Activated naive CD8-positive, alpha-beta T cell treated with anti-CD3 and anti-CD28 coated beads, Interleukin-2, amount 50 U/mL, for 24 hours (primary cell): ENCODE measurements around the gene H2AZ2.
"Not testable (repeated sequence)": the region's sequence is repeated elsewhere in the genome, so short reads cannot be mapped to it uniquely, and the experiment has no call there.

Experiments
- ATAC-seq: fragments of 150-1000 bp; cut with Tn5 transposase; one replicate; pipeline ENCODE4 v1.10.0; 2021
- DNase-seq: peaks from one replicate; pipeline ENCODE4 v3.0.0; 2021
- H3K27ac Mint-ChIP-seq: one replicate; pipeline ENCODE4 v1.8.0; 2021; ENCODE audit warnings: mild to moderate bottlenecking, mixed read lengths
- H3K27me3 Mint-ChIP-seq: one replicate; pipeline ENCODE4 v1.8.0; 2021; ENCODE audit warnings: mixed read lengths
- H3K36me3 Mint-ChIP-seq: one replicate; pipeline ENCODE4 v1.8.0; 2021; ENCODE audit warnings: low read depth, mixed read lengths
- H3K4me1 Mint-ChIP-seq: one replicate; pipeline ENCODE4 v1.8.0; 2021; ENCODE audit warnings: mixed read lengths
- H3K4me3 Mint-ChIP-seq: one replicate; pipeline ENCODE4 v1.8.0; 2021; ENCODE audit warnings: mild to moderate bottlenecking, moderate library complexity, mixed read lengths
- H3K9me3 Mint-ChIP-seq: one replicate; pipeline ENCODE4 v1.8.0; 2021; ENCODE audit warnings: mixed read lengths

The H2AZ2 gene

DNA sequence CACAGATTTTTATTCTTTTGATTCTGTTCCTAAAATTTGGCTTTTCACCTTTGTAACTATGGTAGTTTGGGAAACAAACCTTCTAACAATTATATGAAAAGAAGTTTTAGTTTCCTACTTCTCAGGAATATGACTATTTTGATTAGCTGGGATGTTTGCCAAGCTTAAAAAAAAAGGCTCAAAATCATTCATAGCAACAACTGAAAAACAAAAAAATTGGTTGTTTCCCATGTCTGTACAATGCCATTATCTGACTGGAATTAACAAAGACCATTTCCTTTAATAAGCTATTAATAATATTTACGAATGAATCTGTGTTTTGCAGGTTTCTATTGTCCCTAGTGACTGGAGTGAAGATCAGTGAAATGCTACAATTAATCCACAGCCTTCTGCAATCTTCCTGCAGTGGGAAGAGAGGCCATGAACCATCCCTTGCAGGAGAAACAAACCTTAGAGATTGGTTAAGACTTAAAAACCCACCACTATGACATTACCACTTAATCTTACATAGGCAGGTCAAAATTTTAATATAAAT lies 33.2 kb upstream of the H2AZ2 start:
- no peak for ATAC-seq
- H3K9me3 Mint-ChIP-seq, result no peaks in the 10 kb centered on the region
- peak overlapping the region; percentile 71 for H3K27ac Mint-ChIP-seq
- H3K4me3 Mint-ChIP-seq, result peak overlapping the region; percentile 95
- no peaks in the 10 kb centered on the region for H3K27me3 Mint-ChIP-seq
- no peak for DNase-seq
- H3K36me3 Mint-ChIP-seq, result peaks cover 59% of the 10 kb centered on the region
- peaks cover 63% of the 10 kb centered on the region for H3K4me1 Mint-ChIP-seq

DNA sequence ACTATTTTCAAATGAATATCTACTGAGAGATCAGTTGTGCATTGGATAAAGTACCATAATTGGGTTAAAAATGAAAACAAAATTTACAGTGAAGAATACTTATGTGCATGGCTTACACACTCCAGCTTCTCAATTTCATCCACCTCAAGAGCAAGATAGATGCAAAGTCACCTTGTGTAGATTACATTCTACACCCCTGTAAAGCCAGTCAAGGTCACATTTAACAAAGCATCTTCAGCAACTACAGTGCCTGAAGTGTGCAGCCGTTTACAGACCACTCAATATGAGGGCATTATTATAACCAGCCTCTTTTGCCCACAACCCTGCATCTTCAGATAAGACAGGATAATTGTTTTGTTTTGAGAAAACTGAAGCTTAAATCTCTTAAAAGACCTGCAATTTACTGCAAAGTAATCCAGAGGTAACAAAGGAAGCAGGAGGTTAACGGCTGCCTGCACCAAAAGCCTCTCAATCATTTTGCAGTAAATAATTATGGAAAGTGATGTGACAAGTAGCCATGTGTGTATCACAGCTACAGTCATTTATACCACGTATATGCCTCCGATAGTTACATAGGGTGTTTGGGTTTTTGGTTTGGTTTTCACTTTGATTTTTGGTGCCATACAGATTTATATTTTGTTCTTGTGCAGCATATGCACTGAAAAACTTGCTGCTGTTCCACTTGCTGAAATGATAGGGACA lies 32.6 kb upstream of the H2AZ2 start:
- Mint-ChIP-seq H3K4me1 (peaks cover 61% of the 10 kb centered on the region), H3K36me3 (peaks cover 59% of the 10 kb centered on the region), H3K27ac (peak overlapping the region; percentile 12)

DNA sequence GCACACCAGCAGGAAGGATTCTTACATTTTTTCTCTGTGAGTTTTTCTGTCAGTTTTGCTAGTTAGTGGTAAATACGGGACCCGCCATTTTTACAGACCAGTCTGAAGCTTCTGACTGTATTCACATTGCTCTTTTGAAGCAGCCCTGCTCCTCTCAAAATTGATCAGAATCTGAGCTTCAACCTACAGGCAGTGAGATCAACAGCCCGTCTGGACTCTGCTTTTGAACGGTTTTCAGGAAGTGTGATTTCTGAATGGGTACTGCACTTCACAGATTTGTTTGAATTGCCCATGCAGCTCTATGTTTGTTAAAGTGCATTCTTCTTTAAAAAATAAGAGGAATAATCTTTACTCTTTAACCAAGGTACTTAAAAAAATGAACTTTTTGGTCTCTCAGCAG lies 28.5 kb upstream of the H2AZ2 start:
- Mint-ChIP-seq H3K36me3 (peaks cover 34% of the 10 kb centered on the region), H3K27ac (no peak overlapping the region), H3K4me1 (peaks cover 33% of the 10 kb centered on the region), H3K9me3 (no peaks in the 10 kb centered on the region), H3K27me3 (no peaks in the 10 kb centered on the region), H3K4me3 (no peak overlapping the region)
- no peak for ATAC-seq
- DNase-seq, result no peak

More for the DNA sequence above, 32.6 kb upstream of the H2AZ2 start:
- Mint-ChIP-seq H3K4me3 (peak overlapping the region; percentile 95), H3K9me3 (no peaks in the 10 kb centered on the region), H3K27me3 (no peaks in the 10 kb centered on the region)
- ATAC-seq (no peak), DNase-seq (no peak)

DNA sequence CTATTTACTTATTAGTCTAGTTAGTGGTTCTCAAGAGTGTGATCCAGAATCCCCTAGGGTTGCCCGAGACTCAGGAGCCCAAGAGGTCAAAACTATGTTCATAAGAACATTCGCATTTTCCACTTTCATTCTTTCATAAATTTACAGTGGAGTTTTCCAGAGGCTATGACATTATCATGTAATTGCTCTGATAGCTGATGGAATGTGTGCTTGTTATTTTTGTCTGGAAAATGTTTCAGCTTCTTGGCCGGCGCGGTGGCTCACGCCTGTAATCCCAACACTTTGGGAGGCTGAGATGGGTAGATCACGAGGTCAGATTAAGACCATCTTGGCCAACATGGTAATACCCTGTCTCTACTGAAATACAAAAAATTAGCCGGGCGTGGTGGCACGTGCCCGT lies 27.4 kb upstream of the H2AZ2 start:
- Mint-ChIP-seq H3K27me3 (no peaks in the 10 kb centered on the region), H3K4me3 (no peak overlapping the region), H3K9me3 (no peaks in the 10 kb centered on the region), H3K27ac (no peak overlapping the region), H3K36me3 (peaks cover 23% of the 10 kb centered on the region), H3K4me1 (peaks cover 22% of the 10 kb centered on the region)
- ATAC-seq (no peak), DNase-seq (no peak)

DNA sequence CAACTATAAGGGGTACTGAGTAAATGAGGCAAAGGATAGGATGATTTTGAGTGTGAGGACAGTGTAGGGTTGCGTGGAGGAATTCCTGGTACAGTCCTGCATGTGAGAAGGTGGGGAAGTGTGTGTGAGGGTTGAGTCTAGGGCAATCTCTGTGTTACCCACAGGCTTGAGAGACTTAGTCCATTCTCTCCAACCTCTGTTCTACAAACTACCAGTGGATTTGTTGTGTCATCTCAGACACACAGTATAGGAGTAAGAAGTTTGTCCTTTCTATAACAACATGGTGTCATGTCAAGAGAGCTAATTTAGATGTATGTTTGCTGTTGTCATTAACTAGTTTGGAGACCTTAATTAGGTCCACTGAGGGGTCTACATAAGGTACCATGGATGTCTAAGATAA lies 24.9 kb upstream of the H2AZ2 start:
- Mint-ChIP-seq H3K27me3 (no peaks in the 10 kb centered on the region), H3K4me1 (peaks cover 10% of the 10 kb centered on the region), H3K9me3 (no peaks in the 10 kb centered on the region), H3K36me3 (peaks cover 8% of the 10 kb centered on the region), H3K4me3 (no peak overlapping the region), H3K27ac (no peak overlapping the region)
- ATAC-seq (no peak), DNase-seq (no peak)

DNA sequence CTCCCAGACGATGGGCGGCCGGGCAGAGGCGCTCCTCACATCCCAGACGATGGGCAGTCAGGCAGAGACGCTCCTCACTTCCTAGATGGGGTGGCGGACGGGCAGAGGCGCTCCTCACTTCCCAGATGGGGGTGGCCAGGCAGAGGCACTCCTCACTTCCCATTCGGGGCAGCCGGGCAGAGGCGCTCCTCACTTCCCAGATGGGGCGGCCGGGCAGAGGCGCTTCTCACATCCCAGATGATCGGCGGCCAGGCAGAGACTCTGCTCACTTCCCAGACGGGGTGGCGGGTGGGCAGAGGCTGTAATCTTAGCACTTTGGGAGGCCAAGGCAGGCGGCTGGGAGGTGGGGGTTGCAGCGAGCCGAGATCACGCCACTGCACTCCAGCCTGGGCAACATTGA lies 24.0 kb upstream of the H2AZ2 start:
- not testable (repeated sequence) for H3K27me3 Mint-ChIP-seq

DNA sequence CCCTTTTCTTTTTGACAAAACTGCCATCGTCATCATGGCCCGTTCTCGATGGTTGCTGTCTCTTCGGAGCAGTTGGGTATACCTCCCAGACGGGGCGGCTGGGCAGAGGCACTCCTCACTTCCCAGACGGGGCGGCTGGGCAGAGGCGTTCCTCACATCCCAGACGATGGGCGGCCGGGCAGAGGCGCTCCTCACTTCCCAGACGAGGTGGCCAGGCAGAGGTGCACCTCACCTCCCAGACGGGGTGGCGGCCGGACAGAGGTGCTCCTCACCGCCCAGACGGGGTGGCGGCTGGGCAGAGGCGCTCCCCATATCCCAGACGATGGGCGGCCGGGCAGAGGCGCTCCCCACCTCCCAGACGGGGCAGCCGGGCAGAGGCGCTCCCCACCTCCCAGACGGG lies 22.9 kb upstream of the H2AZ2 start:
- H3K9me3 Mint-ChIP-seq, H3K27me3 Mint-ChIP-seq: not testable (repeated sequence)
- peaks cover 10% of the 10 kb centered on the region for H3K4me1 Mint-ChIP-seq

More for the DNA sequence above, 24.0 kb upstream of the H2AZ2 start:
- H3K36me3 Mint-ChIP-seq, H3K27ac Mint-ChIP-seq, H3K9me3 Mint-ChIP-seq, ATAC-seq, H3K4me3 Mint-ChIP-seq, DNase-seq: not testable (repeated sequence)
- peaks cover 14% of the 10 kb centered on the region for H3K4me1 Mint-ChIP-seq

DNA sequence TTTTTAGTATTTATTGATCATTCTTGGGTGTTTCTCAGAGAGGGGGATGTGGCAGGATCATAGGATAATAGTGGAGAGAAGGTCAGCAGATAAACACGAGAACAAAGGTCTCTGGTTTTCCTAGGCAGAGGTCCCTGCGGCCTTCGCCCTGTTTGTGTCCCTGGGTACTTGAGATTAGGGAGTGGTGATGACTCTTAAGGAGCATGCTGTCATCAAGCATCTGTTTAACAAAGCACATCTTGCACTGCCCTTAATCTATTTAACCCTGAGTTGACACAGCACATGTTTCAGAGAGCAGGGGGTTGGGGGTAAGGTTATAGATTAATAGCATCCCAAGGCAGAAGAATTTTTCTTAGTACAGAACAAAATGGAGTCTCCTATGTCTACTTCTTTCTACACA lies 22.4 kb upstream of the H2AZ2 start:
- not testable (repeated sequence) for H3K4me3 Mint-ChIP-seq, DNase-seq, ATAC-seq, H3K27ac Mint-ChIP-seq, H3K9me3 Mint-ChIP-seq, H3K27me3 Mint-ChIP-seq, H3K36me3 Mint-ChIP-seq, H3K4me1 Mint-ChIP-seq

More for the DNA sequence above, 22.9 kb upstream of the H2AZ2 start:
- H3K27ac Mint-ChIP-seq, ATAC-seq, H3K36me3 Mint-ChIP-seq, H3K4me3 Mint-ChIP-seq, DNase-seq: not testable (repeated sequence)

DNA sequence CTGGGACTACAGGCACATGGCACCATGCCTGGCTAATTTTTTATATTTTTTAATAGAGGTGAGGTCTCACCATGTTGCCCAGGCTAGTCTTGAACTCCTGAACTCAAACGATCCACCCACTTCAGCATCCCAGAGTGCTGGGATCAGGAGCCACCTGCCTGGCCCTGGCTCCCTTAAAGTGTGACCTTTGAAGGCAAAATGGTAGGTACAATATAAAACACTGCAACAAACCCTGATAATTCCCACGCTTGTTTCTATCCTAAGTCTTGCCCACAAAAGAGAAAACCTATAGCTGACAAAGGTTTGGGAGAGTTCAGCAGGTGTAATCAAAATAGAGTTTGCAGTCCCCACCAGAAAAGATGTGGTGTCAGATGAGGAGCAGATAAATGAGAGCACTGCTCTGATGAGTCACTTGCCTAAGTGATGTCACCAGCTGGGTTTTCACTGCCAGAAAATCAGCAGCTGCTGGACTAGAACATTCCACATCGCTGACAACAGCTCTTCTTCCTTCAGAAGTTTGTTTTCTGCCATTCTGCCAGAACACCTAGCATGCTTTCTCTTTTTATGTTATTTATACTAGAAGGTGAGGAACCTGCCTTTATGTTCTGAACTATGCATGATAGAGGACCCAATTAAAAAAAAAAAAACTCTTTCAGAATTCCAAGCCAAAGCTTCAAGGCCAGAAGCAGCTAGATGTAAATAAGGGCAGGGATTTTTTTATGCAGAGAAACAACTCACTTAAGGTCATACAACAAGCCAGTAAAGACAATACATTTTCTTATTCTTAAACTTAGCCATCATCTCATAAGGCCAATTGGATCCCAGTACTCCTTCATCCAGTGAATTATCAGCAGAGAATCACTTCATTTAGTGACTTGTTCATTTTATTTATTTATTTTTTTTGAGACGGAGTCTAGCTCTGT lies 19.4 kb upstream of the H2AZ2 start:
- H3K4me1 Mint-ChIP-seq, result peaks cover 7% of the 10 kb centered on the region
- DNase-seq (no peak), ATAC-seq (peak; percentile 86)
- no peaks in the 10 kb centered on the region for H3K9me3 Mint-ChIP-seq
- no peaks in the 10 kb centered on the region for H3K36me3 Mint-ChIP-seq
- H3K27me3 Mint-ChIP-seq, result no peaks in the 10 kb centered on the region
- H3K4me3 Mint-ChIP-seq, result no peak overlapping the region
- H3K27ac Mint-ChIP-seq, result no peak overlapping the region

DNA sequence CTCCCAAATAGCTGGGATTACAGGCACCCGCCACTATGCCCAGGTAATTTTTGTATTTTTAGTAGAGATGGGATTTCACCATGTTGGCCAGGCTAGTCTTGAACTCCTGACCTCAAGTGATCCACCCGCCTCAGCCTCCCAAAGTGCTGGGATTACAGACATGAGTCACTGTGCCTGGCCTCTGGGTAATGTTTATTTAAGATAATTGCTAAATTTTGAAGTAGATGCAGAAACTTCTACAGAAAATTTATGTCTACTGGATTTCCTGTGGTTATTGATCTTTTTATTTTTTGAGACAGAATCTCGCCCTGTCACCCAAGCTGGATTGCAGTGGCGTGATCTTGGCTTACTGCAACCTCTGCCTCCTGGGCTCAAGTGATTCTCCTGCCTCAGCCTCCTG lies 14.1 kb upstream of the H2AZ2 start:
- peaks cover 13% of the 10 kb centered on the region for H3K4me1 Mint-ChIP-seq
- H3K36me3 Mint-ChIP-seq, H3K9me3 Mint-ChIP-seq, ATAC-seq, H3K27ac Mint-ChIP-seq, DNase-seq, H3K27me3 Mint-ChIP-seq, H3K4me3 Mint-ChIP-seq: not testable (repeated sequence)

DNA sequence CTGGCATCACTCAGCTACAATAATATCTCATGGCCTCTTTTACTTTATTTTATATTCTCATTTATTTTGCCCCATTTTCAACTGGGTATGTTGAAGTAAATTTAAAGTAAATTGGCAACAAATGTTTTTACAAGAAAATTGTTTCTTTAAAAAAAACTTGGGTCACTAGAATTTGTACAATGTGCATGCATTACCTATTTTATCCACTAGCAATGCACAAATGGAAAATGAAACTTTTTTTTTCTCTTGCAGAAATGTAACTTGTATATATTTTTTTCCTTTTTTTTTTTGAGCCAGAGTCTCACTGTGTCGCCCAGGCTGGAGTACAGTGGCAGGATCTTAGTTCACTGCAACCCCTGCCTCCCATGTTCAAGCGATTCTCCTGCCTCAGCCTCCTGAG lies 10.3 kb upstream of the H2AZ2 start:
- peaks cover 24% of the 10 kb centered on the region for H3K4me1 Mint-ChIP-seq
- H3K27ac Mint-ChIP-seq, result no peak overlapping the region
- H3K27me3 Mint-ChIP-seq, result no peaks in the 10 kb centered on the region
- H3K4me3 Mint-ChIP-seq, result no peak overlapping the region
- no peaks in the 10 kb centered on the region for H3K9me3 Mint-ChIP-seq
- no peak for DNase-seq
- no peaks in the 10 kb centered on the region for H3K36me3 Mint-ChIP-seq
- no peak for ATAC-seq

DNA sequence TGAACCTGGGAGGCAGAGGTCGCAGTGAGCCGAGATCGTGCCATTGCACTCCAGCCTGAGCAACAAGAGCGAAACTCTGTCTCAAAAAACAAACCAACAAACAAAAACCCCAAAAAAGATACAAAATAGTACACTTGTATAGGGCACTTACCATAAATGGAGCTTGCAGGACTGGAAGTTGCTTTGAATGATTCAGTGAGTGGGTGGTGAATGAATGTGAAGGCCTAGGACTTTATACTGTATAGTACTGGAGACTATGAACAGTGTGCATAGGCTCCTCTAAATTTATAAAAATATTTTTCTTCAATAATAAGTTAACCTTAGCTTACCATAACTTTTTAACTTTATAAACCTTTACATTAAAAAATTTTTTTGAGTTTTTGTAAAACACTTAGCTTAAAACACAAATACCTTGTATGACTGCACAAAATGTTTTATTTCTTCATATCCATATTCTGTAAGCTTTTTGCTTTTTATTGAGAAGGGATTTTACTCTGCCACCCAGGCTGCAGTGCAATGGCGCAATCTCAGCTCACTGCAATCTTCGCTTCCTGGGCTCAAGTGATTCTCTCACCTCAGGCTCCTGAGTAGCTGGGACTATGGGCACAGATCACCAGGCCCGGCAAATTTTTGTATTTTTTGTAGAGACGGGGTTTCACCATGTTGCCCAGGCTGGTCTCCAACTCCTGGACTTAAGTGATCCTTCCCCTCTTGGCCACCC lies 6.9 kb upstream of the H2AZ2 start:
- DNase-seq (no peak), ATAC-seq (no peak)
- Mint-ChIP-seq H3K27ac (no peak overlapping the region), H3K4me3 (no peak overlapping the region), H3K27me3 (no peaks in the 10 kb centered on the region), H3K9me3 (no peaks in the 10 kb centered on the region), H3K4me1 (peaks cover 32% of the 10 kb centered on the region), H3K36me3 (no peaks in the 10 kb centered on the region)

DNA sequence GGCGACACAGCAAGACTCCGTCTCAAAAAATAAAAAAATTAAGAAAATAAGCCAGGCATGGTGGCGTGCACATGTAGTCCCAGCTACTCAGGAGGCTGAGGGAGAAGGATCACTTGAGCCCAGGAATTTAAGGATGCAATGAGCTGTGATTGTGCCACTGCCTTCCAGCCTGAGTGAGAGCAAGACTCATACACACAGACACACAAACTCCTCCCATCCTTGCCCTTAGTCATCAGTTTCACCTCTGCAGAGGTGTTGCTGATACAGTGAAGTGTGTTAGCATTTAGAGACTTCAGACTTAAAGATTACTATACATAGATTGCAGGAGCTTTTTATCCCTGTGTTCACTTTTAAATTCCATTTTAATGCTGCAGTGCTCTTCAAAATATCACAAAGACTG lies 5.5 kb upstream of the H2AZ2 start:
- H3K27me3 Mint-ChIP-seq, result no peaks in the 10 kb centered on the region
- no peaks in the 10 kb centered on the region for H3K9me3 Mint-ChIP-seq
- no peak overlapping the region for H3K27ac Mint-ChIP-seq
- peaks cover 44% of the 10 kb centered on the region for H3K4me1 Mint-ChIP-seq
- no peak overlapping the region for H3K4me3 Mint-ChIP-seq
- peak; percentile 72 for ATAC-seq
- no peaks in the 10 kb centered on the region for H3K36me3 Mint-ChIP-seq
- peak; percentile 20 for DNase-seq

DNA sequence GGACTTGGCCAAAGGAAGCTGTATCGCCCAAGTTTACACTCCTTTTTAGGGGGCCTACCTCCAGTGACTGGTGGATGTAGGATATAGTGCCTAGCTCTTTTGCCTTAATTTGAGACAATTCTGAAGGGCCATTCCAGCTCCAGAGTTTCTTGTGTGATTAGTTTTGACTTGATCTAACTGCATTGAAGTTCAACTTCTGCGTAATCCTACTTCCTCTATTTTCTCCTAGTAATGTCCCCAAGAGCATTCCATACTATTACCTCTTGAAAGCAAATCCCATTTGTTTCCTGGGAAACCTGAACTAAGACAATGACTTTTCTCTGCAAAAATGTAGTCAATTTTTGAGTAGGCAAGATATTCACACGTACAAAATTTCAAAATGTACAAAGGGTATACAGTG lies 4.7 kb upstream of the H2AZ2 start:
- Mint-ChIP-seq H3K9me3 (no peaks in the 10 kb centered on the region), H3K36me3 (peaks cover 3% of the 10 kb centered on the region), H3K4me3 (no peak overlapping the region), H3K27me3 (peaks cover 2% of the 10 kb centered on the region), H3K27ac (no peak overlapping the region), H3K4me1 (peaks cover 39% of the 10 kb centered on the region)
- DNase-seq (no peak), ATAC-seq (no peak)
